Thyroid gland (tissue), 4 donors: Measurements from ENCODE around the gene MYCL.

Experiments
- CTCF ChIP-seq, 6 experiments: fragments of 200-600 bp in 3 of 6; fragments of 450-650 bp in 3 of 6; sonication (generic) in 3 of 6; IDR thresholded peaks; one replicate each; pipeline ENCODE4 v1.5.1; 2016 to 2019; ENCODE audit warnings: antibody characterized with exemption in 6 of 6, mild to moderate bottlenecking in 2 of 6, inconsistent platforms in 1 of 6, moderate library complexity in 1 of 6
- POLR2A ChIP-seq, 2 donors: fragments of 450-650 bp; IDR thresholded peaks; one replicate each; pipeline ENCODE4 v1.6.1; 2017; ENCODE audit warnings: antibody characterized with exemption in 2 of 2, mild to moderate bottlenecking in 2 of 2, moderate library complexity in 1 of 2

- TF ChIP-seq CTCF (IDR thresholded peaks at IDR 0.05) (no peak), POLR2A (IDR thresholded peaks at IDR 0.05) (no peak)
These were observed 27.3 kb upstream of the MYCL start for GRCh38 chr1:39928809-39929587.
